Measurements from ENCODE around the gene VSIG1. TPM values are rescaled to one million over a fixed set of nuclear protein-coding genes. Genes with fewer than 3 reads are reported as not detected.

Gene VSIG1
- total and polyA plus RNA-seq, 2 donors (not counting 1 experiment from before 2014, with no cell fraction given): 5.4 to 8.6 TPM

DNA sequence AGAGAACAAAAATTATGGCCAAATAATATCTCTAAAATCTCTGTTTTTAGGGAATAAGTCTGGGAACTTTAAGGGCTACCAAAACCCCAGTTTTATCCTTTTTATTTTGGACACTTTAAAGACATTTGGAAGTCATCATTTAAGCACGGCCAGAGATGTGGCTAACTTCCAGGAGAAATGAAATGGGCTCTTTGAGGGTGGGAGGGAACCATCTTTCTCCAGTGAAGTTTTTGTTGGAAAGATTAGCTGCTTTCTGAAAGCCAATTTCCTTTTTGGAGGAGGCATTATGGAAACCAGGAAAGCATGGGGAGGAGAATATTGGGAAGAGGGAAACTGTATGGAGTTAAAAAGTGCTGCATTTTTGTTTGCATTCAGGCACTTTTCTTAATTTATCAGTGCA is 4.8 kb downstream of the VSIG1 start:
- Histone ChIP-seq H3K79me2 (ENCODE audit: control insufficient read depth, insufficient read depth, low read length) (no peaks in the 10 kb centered on the region), H3K36me3 (replicated peaks in 1 of 2; ENCODE audit: control extremely low read depth in 1 of 2, control insufficient read depth in 1 of 2, extremely low read depth in 1 of 2, insufficient read depth in 2 of 2, low read length in 1 of 2) (no peaks in the 10 kb centered on the region), H3K9me3 (ENCODE audit: control extremely low read depth in 1 of 3, control insufficient read depth in 2 of 3, insufficient read depth in 1 of 3, low read length in 2 of 3) (no peaks in the 10 kb centered on the region), H3K4me3 (ENCODE audit: control extremely low read depth in 1 of 5, extremely low read depth in 1 of 5, insufficient read depth in 1 of 5, low read depth in 2 of 5, low read length in 4 of 5) (no peak overlapping the region), H3K4me1 (ENCODE audit: control insufficient read depth in 2 of 2, insufficient read depth in 2 of 2, low read length in 2 of 2) (no peaks in the 10 kb centered on the region), H3K4me2 (replicated peaks; ENCODE audit: low read depth, low read length, poor library complexity, severe bottlenecking) (no peak overlapping the region), H4K20me1 (ENCODE audit: control insufficient read depth, insufficient read depth, low read length, poor library complexity, severe bottlenecking) (no peaks in the 10 kb centered on the region), H3K27me3 (replicated peaks in 1 of 4; ENCODE audit: control extremely low read depth in 1 of 4, control insufficient read depth in 3 of 4, insufficient read depth in 4 of 4, low read length in 3 of 4) (no peaks in the 10 kb centered on the region), H2AFZ (ENCODE audit: insufficient read depth, low read depth, low read length, poor library complexity, severe bottlenecking) (no peak overlapping the region), H3K9ac (ENCODE audit: low read length) (no peak overlapping the region), H3K27ac (ENCODE audit: low read length in 2 of 2) (no peak overlapping the region)
- DNase-seq: no peak
- no CpG with 5 or more reads among the region's 1 CpG for WGBS (ENCODE audit: insufficient coverage)
- intact Hi-C loops (cut with micrococcal nuclease): no loop called here
- ChIA-PET POLR2A (no interaction called here), CTCF (interaction anchor here (0.9 kb wide), 1 partner anchor 29 kb away, joined by 3 read pairs; no protein-coding TSS in a partner anchor)
- H3K27me3 Mint-ChIP-seq: no peaks in the 10 kb centered on the region
- TF ChIP-seq, protein P1, sequence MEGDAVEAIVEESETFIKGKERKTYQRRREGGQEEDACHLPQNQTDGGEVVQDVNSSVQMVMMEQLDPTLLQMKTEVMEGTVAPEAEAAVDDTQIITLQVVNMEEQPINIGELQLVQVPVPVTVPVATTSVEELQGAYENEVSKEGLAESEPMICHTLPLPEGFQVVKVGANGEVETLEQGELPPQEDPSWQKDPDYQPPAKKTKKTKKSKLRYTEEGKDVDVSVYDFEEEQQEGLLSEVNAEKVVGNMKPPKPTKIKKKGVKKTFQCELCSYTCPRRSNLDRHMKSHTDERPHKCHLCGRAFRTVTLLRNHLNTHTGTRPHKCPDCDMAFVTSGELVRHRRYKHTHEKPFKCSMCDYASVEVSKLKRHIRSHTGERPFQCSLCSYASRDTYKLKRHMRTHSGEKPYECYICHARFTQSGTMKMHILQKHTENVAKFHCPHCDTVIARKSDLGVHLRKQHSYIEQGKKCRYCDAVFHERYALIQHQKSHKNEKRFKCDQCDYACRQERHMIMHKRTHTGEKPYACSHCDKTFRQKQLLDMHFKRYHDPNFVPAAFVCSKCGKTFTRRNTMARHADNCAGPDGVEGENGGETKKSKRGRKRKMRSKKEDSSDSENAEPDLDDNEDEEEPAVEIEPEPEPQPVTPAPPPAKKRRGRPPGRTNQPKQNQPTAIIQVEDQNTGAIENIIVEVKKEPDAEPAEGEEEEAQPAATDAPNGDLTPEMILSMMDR (IDR thresholded peaks at IDR 0.05): no peak
- no peak for TF ChIP-seq EZH2 (IDR thresholded peaks at IDR 0.05; ENCODE audit: borderline replicate concordance, insufficient read depth, low read depth, low read length, poor library complexity, severe bottlenecking)
- no peaks in the 10 kb centered on the region for H3K9me3 Mint-ChIP-seq (ENCODE audit: insufficient read depth)
- no peaks in the 10 kb centered on the region for H3K4me1 Mint-ChIP-seq
- H3K4me3 Mint-ChIP-seq: no peak overlapping the region
- ATAC-seq (ENCODE audit: low read depth): no peak
- H3K27ac Mint-ChIP-seq: no peak overlapping the region

DNA sequence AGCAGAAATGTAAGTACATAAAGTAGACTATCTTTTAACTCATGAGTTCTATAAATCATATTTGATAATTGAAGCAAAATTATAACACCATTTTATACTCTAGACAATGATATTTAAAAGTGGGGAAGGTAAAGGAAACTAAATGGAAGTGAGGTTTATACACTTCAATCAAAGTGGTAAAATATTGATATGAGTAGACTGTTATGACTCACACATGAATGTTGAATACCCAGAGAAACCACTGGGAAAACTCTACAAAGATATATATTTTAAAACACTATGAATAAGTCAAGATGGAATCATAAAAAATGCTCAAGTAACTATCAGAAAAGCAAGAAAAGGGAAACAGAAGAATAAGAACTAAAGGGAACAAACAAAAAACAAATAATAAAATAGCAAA is 8.4 kb downstream of the VSIG1 start:
- Histone ChIP-seq H3K9me3 (ENCODE audit: control extremely low read depth in 1 of 3, control insufficient read depth in 2 of 3, insufficient read depth in 1 of 3, low read length in 2 of 3) (no peaks in the 10 kb centered on the region), H3K27ac (ENCODE audit: low read length in 2 of 2) (no peak overlapping the region), H4K20me1 (ENCODE audit: control insufficient read depth, insufficient read depth, low read length, poor library complexity, severe bottlenecking) (no peaks in the 10 kb centered on the region), H3K9ac (ENCODE audit: low read length) (no peak overlapping the region), H3K4me2 (replicated peaks; ENCODE audit: low read depth, low read length, poor library complexity, severe bottlenecking) (no peak overlapping the region), H2AFZ (ENCODE audit: insufficient read depth, low read depth, low read length, poor library complexity, severe bottlenecking) (no peak overlapping the region), H3K36me3 (replicated peaks in 1 of 2; ENCODE audit: control extremely low read depth in 1 of 2, control insufficient read depth in 1 of 2, extremely low read depth in 1 of 2, insufficient read depth in 2 of 2, low read length in 1 of 2) (no peaks in the 10 kb centered on the region), H3K27me3 (replicated peaks in 1 of 4; ENCODE audit: control extremely low read depth in 1 of 4, control insufficient read depth in 3 of 4, insufficient read depth in 4 of 4, low read length in 3 of 4) (no peaks in the 10 kb centered on the region), H3K79me2 (ENCODE audit: control insufficient read depth, insufficient read depth, low read length) (no peaks in the 10 kb centered on the region), H3K4me1 (ENCODE audit: control insufficient read depth in 2 of 2, insufficient read depth in 2 of 2, low read length in 2 of 2) (no peaks in the 10 kb centered on the region), H3K4me3 (ENCODE audit: control extremely low read depth in 1 of 5, extremely low read depth in 1 of 5, insufficient read depth in 1 of 5, low read depth in 2 of 5, low read length in 4 of 5) (no peak overlapping the region)
- DNase-seq: no peak
- ATAC-seq (ENCODE audit: low read depth): no peak
- TF ChIP-seq EZH2 (IDR thresholded peaks at IDR 0.05; ENCODE audit: borderline replicate concordance, insufficient read depth, low read depth, low read length, poor library complexity, severe bottlenecking): no peak
- TF ChIP-seq, protein P1 (IDR thresholded peaks at IDR 0.05): no peak
- intact Hi-C loops (cut with micrococcal nuclease): no loop called here
- Mint-ChIP-seq H3K4me1 (no peaks in the 10 kb centered on the region), H3K9me3 (ENCODE audit: insufficient read depth) (no peaks in the 10 kb centered on the region), H3K27me3 (no peaks in the 10 kb centered on the region), H3K4me3 (no peak overlapping the region), H3K27ac (no peak overlapping the region)
- ChIA-PET POLR2A (no interaction called here), CTCF (no interaction called here)

Measured in B cell (primary cell).